IPS DF 4.7 (cell line): Measurements from ENCODE around the gene SCN4B.
A peak's percentile ranks its signal among the peaks of the same experiment; 100 is the strongest.

Source experiments
- DNase-seq: peaks from one replicate; pipeline ENCODE4 v3.0.0-alpha.2; 2013; ENCODE audit warnings: low spot score; ENCODE audit errors: extremely low read depth

SCN4B gene

DNA sequence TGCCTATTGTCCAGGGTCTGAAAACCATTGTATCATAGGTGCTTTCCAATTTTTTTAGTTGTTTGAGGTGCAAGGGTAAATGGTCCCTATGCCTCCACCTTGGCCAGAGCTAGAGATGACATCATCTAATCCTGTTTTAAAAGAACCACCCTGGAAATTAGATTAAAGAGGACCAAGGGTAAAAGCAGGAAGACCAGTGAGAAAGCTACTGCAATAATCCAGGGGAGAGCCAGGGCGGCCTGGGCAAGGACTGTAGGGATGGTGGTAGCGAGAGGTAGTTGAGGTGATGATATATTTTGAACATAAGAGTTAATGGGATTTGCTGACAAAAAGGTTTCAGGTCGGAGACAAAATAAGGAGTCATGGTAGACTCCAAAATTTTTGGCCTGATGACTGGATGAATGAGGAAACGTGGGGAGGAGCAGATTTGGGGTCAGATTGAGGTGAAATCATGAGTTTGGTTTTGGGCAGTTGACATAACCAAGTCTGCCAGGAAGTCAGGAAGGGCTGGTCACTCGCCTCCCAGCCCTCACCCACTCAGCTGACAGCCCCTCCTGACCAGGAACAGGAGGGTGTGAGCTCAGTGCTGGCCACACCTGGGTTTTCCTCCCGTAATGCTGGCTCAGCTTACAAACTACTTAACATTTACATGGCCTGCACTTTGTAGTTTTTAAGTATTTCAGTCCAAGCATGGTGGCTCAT lies 23.0 kb downstream of the SCN4B start:
- no peak for DNase-seq

DNA sequence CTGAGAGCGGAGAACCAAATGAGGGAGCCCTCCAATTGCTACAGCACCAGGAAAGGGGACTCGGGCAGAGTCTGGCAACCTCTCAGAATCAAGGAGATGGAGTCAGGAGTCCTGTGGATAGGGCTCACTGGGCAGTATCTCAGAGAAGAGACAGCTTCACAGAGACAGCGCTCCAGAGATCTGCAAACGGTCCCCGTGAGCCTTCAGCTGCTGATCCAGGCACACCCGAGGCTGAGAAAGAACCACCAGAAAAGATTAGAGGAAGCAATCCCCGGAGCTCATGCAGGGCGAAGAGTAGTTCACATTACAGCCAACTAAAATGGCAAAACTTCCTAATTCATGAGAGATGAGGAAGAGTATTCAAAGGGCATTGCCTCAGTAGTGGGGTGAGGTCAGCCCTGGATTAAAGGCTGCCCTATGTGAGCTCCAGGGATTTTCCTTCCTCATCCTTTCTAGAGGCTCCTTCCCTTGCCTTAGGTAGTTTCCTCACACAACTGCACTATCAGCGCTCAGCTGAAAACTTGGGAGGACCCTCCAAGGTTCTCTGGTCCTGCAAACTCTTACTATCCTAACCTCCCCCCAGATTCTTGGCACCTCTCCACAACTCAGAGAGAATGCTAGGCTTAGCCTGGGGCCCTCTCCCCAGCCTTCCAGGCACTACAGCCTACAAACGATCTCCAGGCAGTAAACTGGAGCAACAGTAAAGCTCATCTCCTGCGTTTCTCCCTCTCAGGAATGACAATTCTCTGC lies 23.7 kb downstream of the SCN4B start:
- no peak for DNase-seq

DNA sequence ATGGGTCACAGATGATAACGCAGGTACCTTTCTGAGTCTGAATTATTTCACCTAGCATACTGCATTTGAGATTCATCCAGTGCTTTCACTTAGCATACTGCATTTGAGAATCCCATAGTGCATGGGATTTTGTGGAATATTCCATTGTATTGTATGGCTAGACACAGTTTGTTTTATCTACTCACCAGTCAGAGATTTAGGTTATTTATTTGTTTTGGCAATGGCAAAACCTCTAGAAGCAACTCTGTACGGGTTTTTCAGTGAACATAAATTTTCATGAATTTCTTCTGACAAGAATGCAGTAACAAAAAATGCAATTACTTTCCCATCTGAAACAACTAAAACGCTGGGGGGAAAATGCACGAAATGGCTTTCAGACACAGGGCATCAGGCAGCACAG lies 24.3 kb downstream of the SCN4B start:
- DNase-seq = no peak

DNA sequence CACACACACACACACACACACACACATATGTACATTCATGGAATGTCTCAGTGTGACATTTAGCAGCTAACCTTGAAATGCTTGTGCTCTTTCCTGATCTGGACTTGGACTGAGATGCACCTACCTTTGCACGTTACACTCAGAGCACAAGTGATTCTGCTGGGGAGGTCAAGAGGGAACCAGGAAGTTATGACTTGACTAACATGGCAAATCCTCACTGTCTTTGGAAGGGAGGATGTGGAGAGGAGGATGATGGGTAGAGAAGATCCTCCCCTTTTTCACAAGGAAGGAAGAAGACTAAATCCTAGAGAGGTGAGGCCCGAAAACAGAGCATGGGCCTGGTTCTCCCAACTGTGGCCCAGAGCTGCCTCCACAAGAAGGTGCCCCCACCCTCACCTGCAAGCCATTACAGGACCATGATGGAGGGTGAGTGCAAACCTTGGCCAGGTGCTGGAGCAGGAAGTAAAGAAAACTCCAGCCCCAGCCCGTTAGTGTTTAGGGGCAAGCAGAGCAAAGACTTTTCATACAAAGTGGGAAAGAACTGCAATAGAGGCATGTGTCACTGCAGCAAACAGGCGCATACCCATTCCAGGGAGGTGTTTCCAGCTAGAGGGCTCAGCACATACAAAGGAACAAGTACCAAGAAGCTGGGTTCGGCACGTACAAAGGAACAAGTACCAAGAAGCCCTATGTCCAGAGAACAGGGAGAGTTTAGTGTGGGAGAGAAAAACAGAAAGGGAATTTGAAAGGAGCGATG lies 26.4 kb downstream of the SCN4B start:
- no peak for DNase-seq

DNA sequence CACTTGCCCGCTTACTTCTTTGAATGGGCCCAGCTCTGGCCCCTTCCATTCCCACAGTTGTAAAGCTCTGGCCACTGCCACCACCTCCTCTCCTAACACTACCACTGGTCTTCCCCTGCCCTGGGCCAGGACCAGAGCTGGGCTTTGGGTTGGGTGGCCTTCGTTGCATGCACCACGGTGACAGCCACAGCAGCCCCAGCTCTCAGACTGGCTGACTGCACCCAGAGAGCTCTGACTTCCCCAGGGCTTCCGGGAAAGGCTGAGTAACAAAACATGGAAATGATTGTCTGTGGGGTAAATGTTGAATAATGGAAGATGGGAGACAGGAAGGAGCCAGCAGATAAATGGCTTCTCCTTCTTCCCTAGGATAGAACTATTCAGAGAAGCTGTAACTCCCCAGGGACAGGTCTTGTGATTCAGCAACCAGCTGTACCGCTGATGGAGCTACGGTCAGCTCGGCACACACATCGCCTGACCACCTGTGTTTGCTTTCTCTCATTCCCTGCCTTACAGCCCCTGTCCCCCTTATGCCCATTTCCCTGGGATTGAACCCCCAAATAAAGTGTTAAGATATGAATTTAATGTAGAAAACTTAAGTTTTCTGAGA lies 27.6 kb downstream of the SCN4B start:
- no peak for DNase-seq

DNA sequence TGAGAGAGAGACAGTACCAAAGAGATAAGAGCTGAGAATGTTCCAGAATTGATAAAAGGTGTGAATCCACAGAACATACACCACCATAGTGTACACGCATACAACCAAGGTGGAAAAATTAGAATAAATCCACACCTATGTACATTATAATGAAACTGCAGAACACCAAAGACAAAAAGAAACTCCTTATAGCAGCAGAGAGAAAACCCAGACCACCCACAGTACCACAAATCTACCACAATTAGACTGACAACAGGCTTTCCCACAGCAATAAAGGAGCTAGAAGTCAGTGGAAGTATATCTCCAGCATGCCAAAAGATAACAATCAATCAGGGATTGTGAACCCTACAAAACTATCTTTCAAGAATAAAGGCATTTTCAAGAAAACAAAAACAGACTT lies 31.8 kb downstream of the SCN4B start:
- no peak for DNase-seq

DNA sequence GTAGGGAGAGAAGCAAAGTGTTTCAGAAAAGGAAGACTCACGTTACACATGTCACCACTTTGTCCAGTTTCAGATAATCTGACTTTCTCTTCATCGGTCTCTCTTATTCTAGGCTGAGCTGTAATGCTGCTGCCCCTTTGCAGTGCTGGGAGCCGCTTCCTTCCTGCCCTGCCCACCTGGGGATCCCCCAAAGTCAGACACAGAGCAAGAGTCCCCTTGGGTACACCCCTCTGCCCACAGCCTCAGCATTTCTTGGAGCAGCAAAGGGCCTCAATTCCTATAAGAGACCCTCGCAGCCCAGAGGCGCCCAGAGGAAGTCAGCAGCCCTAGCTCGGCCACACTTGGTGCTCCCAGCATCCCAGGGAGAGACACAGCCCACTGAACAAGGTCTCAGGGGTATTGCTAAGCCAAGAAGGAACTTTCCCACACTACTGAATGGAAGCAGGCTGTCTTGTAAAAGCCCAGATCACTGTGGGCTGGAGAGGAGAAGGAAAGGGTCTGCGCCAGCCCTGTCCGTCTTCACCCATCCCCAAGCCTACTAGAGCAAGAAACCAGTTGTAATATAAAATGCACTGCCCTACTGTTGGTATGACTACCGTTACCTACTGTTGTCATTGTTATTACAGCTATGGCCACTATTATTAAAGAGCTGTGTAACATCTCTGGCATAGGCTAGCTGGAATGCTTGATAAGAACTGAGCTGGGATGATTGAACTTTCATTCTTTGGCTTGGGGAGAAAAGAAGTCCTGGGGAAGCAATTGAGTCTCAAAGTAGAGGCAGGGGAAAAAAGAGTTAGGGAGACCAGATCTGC lies 34.6 kb downstream of the SCN4B start:
- DNase-seq = no peak

DNA sequence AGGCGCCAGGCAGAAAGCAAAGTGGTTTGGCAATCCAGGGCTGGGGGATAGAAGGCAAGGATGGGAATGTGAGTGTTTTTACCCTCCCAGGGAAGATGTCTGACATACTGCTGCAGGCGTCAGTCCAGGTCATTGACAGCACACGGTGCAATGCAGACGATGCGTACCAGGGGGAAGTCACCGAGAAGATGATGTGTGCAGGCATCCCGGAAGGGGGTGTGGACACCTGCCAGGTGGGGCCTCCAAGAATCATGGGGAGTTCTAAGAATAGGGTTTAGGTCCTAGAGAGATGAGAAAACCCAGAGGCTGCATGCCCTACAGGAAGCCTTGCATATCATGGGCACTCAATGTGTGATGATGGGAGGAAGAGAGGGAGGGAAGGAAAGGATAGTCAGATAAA lies 37.6 kb downstream of the SCN4B start:
- no peak for DNase-seq

DNA sequence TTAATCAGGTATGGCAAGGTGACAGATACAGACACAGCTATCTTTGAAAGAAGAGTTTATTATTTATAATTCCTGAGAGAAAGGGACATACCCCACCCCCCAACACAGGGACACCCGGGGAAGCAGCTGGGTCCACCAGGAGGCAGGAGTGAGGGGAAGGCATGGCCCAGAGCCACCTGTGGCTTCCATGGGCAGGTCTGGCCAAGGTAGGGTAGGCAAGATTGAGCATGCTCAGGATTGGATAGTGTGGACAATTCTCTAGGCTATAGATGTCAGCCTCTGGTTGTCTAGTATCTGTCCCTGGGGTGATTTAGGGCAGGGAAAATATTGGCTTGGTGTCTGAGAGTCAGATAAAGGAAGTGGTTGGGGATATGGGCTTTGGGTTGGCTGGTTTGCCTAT lies 38.4 kb downstream of the SCN4B start:
- no peak for DNase-seq

DNA sequence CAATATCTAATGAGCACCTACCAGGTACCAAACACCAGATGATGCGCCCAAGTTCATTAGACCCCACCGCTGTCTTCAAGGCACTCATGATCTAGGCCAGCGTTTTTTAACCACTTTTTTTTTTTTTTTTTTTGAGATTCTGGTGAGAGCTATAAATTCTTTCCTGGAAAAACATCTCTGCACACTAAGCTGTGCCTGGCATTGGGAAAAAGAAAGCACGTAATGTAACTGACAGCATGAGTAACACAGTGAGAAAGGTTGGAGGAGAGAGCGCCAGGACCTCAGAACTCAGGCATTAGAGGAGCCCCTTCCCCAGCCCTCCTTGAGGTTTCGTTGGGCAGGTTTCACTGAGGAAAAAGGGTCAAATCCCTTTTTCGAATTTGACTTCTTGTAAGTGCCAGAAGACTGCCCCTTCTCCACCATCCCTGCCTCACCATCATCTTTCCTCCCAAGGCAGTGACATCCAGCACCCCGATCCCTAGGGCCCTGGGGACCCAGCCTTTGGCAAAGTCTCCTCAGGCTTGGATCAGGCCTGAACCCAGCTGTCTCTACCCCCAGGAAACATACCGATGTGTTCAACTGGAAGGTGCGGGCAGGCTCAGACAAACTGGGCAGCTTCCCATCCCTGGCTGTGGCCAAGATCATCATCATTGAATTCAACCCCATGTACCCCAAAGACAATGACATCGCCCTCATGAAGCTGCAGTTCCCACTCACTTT lies 39.8 kb downstream of the SCN4B start:
- DNase-seq = no peak

DNA sequence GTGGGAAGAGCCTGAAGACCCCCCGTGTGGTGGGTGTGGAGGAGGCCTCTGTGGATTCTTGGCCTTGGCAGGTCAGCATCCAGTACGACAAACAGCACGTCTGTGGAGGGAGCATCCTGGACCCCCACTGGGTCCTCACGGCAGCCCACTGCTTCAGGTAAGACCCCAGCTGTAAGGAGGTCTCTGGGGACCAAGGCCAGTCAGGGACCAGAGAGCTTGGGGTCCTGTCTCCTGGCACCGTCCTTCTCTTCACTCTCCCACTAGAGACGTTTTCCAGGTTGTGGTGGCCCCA lies 40.9 kb downstream of the SCN4B start:
- DNase-seq = no peak

DNA sequence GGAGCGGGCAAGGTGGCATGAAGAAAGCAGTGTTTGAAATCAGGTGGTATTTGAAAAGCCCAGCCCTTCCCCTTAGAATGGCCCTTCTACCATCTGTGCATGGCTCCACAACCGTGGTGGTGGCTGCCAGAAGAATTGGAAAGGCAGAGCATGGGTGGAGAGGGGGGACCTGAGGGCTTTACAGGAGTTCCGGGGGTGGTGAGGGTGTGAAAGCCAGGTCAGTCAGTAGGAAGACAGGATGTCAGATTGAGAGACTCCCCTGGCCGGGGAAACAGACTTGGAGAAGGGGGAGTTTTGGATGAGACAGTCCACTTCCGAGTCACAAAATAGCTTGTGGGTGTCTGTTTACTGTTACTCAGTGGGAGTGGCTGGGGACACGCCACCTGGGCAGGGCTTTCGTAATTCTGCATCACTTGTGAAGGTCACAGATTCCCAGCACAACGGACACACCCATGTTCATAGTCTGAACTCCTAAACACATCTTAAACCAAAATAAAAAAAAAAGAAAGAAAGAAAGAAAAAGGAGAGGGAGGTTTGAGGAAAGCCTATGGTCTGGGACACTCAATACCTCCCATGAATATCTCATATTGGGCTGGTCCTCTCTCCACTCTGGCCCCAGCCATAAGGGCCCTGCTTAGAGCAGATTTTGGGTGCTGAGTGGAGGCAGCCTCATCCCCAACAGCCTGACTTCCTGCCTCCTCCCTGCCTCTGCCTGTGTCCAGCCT lies 41.4 kb downstream of the SCN4B start:
- DNase-seq = no peak

DNA sequence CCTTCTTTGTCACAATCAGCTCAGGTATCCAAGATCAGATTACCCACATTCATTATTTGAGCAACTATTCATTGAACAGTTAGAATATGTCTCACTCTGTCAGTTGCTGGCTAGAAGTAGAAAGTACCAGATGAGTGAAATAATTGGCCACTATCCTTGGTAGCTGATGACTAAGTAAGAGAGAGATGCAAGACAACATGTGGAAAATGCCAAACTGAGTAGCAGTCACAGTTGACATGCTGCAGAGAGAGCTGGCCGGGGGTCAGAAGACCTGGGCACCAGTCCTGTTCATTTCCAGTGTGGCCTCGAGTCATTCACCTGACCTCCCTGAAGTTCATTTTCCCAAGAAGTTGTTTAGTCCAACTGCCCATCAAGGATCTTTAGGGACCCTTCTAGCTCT lies 43.4 kb downstream of the SCN4B start:
- DNase-seq = no peak

DNA sequence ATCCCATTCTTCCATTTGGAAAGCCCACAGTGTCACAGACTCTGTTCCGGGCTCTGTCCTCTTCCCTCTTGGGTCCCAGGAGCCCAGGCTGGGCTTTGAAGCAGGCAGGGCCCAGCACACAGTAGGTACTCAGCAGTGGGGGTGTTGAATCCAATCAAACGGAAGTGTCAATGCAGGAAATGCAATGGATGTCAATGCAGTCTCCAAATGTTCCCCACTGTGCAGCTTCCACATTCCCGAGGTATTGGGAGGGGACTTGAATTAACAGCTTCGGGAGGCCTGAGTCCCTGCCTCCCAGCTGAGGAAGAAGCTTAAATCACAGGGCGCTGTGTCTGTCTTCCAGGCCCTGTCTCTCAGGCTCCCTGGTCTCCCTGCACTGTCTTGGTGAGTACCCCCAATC lies 44.1 kb downstream of the SCN4B start:
- peak; percentile 14 for DNase-seq

DNA sequence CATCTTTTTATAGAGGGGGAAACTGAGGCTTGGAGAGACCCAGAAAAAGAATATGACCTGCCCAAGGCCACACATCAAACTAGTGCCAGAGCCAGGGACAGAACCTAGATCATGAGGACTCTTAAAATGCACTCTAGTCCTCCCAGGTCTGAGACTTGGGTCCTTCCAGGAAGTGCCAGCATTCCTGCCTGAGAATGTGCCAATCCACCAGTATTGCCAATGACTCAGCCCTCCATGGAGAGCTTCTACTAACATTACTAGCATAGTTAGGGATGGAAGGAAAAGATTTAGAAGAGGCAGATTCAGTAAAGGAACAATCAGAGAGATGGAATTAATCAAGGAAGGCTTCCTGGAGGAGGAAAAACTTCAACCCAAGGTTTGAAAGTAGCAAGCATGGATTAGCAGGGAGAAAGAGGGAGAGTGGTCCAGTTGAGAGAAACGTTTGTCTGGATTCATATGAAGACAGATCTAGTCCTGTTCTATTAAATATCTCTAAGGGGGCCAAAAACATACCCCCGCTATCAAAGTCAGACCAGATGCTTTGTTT lies 45.8 kb downstream of the SCN4B start:
- no peak for DNase-seq

DNA sequence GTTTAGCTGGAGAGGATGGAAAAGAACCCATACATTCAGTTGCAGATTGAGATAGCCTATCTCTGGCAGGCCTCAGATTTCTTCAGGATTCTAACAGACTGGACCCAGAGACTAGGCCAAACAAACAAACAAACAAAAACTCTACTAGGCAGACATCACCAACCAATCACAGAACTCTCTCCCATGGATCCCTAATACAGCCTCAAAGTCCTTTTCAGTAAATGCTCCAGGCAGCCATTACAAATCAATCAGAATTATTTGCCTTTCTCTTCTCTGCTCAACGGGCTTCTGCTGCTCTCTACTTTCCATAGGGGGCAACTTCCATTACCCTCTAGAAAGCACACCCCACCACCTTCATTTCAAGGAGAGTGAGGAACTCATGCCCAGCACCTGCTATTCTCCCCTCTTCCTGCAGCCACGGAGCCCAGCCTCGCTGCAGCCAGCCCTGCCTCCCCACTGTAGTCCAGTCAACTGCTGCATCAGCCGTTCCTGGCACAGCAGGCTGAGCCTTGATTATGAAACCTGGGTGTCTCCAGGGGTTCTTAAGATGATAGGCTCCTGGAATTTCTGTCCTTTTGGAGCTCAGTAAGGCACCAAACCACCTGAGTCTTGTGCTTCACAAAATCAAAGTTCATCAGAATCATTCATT lies 46.8 kb downstream of the SCN4B start:
- no peak for DNase-seq

DNA sequence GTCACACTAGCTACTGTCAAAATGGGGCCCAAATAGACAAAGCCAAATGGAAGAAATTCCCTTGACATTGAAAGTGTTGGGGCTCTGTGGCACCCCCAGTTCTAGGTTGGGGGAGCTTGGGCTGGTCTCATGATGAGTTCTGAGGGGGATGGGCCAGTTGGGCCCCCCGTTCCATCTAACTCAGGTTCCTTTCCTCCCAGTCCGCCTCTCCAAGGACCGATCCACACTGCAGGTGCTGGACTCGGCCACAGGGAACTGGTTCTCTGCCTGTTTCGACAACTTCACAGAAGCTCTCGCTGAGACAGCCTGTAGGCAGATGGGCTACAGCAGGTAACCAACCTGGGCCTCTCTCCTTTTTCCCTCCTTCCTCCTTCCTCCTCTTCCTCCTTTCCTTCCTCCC lies 48.1 kb downstream of the SCN4B start:
- DNase-seq = no peak

DNA sequence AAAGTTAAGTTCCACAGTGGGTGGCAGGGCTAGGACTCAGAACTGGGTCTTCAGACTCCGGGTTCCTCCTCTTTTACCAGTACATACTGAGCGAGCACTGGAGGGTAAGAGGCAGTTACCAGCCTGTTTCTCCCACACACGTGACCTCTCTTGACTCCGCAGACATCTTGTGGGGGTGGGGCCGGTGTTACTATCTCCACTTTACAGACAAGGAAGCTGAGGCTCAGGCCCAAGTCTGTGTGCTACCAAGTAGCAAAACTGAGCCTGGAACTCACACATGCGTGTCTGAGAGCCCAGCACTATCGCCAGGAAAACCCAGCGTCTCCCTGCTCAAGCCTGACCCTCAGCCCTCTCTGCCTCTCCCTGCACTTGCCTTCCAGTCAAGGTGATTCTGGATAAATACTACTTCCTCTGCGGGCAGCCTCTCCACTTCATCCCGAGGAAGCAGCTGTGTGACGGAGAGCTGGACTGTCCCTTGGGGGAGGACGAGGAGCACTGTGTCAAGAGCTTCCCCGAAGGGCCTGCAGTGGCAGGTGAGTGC lies 49.8 kb downstream of the SCN4B start:
- no peak for DNase-seq

DNA sequence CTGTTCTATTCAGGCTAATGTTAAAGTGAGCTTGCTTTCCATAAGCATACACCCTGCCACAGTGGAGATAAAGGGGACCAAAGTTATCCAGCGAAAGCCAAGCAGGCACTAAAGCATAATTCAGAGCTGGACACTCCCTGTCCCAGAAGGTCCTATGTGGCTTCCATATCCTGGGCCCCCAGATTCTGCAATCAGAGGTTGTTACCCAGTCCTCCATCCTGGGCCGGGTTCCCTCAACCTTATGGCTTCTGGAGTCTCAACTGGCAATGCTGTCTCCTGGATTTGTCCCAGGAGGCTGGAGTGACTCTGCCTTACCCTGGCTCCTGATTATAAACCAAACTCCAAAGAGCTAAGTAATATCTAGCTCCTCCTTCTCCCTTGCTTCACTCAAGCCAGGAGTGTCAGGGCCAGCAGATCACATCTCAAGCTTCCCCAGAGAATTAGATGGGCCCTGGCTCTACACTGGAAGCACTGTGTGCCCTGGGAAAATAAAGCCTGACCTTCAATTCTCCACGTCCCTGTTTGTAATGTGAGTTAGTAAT lies 51.9 kb downstream of the SCN4B start:
- DNase-seq = no peak
